Fibroblast of gingiva (primary cell): ENCODE data around the gene RNF144B.

ENCODE experiments used
- DNase-seq: peaks from one replicate; pipeline ENCODE4 v3.0.0-alpha.2; 2011; ENCODE audit warnings: low read depth

Gene RNF144B

GRCh38 chr6:18445228-18445627, 58.1 kb downstream of the RNF144B start:
- no peak for DNase-seq

GRCh38 chr6:18446771-18447170, 59.6 kb downstream of the RNF144B start:
- DNase-seq, result no peak

- no peak for DNase-seq
These were observed 60.4 kb downstream of the RNF144B start for GRCh38 chr6:18447552-18447951.

DNA sequence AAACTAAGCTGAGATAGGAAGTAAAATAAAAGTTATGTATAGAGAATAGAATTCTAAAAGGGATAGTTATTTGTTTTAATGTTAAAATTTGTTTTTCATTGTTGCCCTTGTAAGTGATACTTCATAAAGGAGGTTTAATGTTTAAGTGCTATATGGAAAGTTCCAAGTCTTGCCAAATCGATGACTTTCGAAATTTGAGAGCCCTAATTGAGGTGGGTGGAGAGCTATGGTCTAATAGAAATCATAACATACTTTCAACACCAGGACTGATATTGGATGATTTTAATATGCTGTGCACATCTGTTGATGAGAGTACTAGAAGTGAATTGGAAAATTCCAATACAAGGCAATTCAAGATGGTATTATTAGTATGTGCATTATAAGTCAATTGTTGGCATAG, 64.6 kb downstream of the RNF144B start:
- peak; percentile 73 for DNase-seq

- no peak for DNase-seq
These were observed 67.3 kb downstream of the RNF144B start for GRCh38 chr6:18454446-18454845.

DNA sequence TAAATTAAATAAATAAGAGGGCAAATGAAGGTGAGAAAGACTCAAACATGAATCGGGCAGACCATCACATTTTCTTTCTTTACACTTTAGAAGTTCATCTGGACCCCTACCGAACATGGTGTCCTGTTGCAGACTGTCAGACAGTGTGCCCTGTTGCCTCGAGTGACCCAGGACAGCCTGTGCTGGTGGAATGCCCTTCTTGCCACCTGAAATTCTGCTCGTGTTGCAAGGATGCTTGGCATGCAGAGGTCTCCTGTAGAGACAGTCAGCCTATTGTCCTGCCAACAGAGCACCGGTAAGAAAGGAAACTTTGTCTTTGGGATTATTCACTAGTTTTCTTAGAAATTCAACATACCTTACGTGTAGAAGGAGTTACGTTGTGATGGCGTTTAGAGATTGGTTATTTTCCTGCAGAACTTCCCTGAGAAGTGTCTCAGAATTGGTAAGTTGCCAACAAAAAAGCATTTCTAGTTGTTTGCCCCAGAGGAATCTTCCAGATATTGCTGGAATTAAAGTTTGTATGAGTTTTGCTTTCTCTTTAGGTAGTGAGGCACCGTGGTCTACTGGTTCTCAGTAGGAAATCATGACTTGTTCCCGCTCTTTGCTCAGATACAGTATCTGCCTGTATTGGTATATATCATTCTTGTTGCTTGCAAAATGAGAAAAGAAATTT, 70.1 kb downstream of the RNF144B start:
- DNase-seq, result no peak

- peak; percentile 82 for DNase-seq
These were observed 70.9 kb downstream of the RNF144B start for GRCh38 chr6:18458086-18458485.

DNA sequence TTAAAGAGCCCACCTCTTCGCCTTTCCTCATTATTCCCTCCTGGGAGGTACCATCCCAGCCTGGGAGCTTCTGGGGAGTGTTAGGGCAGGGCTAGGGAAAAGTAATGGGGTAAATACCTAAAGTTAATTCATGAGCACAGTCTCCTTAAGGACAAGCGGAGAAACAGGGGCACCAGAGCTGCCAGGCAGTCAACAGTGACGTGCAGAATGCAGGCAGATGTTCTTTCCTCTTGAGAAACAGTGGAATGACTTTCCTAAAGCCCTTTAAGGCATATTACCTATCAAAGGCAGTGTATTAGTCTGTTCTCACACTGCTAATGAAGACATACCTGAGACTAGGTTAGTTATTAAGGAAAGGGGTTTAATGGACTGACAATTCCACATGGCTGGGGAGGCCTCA, 76.3 kb downstream of the RNF144B start:
- DNase-seq, result no peak

GRCh38 chr6:18464176-18464575, 77.0 kb downstream of the RNF144B start:
- DNase-seq, result no peak

- DNase-seq, result no peak
These were observed 78.4 kb downstream of the RNF144B start for GRCh38 chr6:18465410-18466154.

DNA sequence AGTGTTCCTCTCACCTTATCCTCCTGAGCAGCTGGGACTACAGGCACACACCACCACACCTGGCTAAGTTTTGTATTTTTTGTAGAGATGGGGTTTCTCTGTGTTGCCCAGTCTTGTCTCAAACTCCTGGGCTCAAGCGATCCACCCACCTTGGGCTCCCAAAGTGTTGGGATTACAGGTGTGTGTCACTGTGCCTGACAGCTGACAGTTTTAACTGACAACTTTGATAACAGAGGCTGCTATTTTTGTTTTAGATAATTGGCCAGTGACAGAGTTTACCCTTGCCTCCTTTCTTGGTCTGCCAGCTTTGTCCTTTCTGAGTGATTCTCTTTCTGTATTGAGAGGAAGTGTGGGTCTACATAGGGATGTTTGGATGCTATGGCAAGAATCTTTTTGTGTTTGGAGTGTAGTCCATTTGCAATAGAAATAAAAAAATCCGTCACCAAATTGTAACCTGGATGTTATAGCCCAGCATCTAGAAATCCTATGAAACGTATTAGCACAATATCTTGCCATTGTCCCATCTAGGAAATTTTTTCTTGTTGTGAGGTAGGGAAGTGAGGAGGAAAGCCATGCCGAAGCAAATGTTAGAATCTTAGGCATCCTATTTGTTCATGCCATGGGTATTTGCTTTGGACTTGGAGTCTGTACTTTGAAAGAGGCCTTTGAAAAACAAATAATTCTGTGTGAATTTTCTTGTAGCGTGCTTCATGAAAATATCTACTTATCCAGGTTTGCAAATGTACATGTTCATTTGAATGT, 80.8 kb downstream of the RNF144B start:
- no peak for DNase-seq

DNA sequence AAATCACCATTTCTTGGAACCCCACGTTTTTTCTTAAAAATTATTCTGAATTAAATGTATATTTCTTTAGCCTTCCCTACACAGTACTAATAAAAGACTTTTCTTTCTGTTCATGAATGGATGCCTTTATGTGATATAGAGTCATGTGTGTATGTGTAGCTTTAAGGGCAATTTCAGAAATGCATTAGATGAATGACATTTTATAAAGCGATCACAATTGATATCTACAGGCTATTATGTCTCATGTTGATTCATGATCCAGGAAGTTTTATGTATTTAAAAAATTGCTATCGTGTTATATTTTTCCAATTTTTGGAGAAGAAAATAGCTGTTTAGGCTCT, 81.3 kb downstream of the RNF144B start:
- no peak for DNase-seq

DNA sequence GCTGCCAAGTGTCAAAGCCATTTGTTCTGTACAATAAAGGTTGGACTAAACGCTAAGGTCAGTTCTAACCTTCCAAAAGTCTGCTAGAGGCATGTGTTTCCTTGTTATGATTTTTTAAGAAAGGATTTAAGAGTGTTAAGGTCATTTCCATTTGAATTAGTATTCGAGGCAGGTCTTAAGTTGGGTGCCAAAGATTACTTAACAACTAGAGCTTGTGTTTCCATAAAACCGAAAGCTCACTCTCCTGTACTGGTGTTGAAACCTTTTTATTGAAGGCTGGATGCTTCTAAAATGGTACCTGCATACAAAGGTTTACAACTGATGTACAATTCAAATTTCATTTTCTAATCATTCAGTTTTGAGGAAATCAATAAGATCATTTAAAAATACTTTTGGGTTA, 82.4 kb downstream of the RNF144B start:
- no peak for DNase-seq

DNA sequence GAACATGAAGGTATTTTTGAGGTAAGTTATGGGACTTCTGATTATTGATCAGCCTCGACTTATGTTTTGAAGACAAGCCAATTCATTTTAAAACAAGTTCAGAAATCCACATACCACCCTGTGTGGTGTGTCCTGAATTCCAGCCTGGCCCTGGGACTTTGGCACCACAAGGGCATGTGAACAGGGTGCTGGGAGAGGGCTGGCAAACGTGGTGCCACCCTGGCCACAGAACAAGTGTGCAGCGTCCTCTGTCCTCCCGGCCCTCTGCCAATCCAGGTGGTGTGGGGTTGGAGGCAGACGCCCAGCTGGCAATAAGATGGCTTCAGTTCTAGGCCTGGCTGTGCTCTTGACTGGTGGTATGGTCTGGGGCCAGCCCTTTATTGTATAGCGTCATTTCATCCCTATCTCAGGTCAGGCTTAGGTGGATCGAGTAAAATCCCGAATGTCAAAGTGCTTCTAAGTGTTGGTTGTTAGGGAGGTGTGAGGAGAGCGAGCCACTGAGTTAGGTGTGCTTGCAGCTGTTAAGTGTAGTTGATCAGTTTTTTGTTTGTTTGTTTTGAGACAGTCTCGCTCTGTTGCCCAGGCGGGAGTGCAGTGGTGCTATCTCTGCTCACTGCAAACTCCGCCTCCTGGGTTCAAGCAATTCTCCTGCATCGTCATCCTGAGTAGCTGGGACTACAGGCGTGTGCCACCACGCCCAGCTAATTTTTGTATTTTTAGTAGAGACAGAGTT, 84.2 kb downstream of the RNF144B start:
- DNase-seq, result no peak

- no peak for DNase-seq
These were observed 85.8 kb downstream of the RNF144B start for GRCh38 chr6:18472941-18473340.

DNA sequence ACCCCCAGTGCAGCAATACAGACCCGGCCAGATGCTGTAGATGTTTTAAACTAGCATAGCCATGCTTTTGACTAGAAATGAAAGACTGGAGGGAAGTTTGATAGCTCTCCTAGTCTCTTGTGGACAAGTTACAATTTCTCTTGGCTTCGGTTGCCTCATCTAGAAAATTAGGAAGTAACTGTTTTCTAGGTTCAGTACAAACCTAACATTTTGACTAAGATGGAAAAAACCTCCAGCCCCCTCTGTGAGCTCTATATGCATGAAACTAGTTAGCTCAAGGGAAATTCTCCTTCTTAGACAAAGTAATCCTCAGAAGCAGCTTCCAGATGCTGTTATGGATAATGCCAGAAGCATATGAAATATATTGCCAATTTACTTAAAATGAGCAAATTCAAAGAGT, 86.6 kb downstream of the RNF144B start:
- no peak for DNase-seq

DNA sequence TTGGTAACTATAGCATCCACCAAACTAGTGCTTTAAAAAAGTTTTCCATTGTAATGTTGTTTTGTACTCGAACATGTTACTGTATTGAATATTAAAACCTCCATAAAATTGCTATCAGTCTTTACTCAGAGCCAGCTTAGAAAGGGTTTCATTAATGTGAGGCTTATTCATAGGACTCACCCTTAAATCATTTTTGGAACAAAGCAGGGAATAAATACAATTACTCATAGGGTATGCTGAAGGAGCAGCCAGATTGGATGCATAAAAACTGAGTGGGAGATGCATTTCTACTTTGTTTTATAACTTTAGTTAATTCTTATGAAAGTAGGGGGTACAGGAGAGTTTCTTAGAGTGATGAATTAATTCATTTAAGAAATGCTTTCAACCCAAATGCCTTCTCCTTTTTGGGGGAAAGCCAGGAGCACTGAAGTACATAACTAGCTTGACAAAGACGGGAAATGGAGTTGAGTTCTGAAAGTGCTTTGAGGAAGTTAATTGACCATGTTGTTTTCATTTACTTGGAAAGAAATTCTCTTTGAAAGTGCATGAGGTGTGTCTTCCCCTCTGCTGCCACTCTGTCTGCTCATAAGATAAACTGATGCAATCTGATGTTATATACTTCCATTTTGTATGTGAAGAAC, 90.3 kb downstream of the RNF144B start:
- peak; percentile 15 for DNase-seq

DNA sequence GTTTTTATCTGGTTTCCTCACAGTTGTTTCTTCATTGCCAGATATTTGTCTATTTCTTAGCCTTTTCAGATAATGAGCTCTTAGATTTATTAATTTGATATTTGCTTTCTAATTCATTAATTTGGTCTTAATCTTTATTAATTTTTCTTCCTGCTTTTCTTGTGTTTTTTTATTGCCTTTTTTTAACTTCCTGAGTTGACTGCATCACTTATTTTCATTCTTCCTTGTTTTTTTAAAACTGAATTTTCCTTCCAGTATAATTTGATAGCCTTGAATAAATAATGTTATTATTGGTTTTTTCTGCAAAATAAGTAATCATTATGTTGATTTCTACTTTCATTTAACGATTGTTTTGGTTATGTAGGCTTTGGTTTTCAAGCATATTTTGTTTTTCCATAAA, 91.5 kb downstream of the RNF144B start:
- no peak for DNase-seq

- DNase-seq, result no peak
These were observed 94.7 kb downstream of the RNF144B start for GRCh38 chr6:18481870-18482269.

GRCh38 chr6:18485660-18486435, 98.7 kb downstream of the RNF144B start:
- DNase-seq, result no peak

GRCh38 chr6:18488004-18488403, 100.9 kb downstream of the RNF144B start:
- DNase-seq, result peak; percentile 3
